ENCODE measurements around the gene CACNA1A. TPM values are rescaled to one million over a fixed set of nuclear protein-coding genes. Genes with fewer than 3 reads are reported as not detected.
"Not testable (repeated sequence)": the region's sequence is repeated elsewhere in the genome, so short reads cannot be mapped to it uniquely, and the experiment has no call there.

Gene CACNA1A
- polyA plus RNA-seq, 3 donors: 0.08 to 0.09 TPM; not detected in 1

GRCh38 chr19:13181747-13182388, 324.4 kb downstream of the CACNA1A start:
- no peaks in the 10 kb centered on the region for H3K27me3 Mint-ChIP-seq (ENCODE audit: low read depth in 3 of 3)
- peak overlapping the region in 3 of 7 donors; percentile 57 to 70 (median 63) for H3K27ac Mint-ChIP-seq
- no peaks in the 10 kb centered on the region for H3K9me3 ChIP-seq (replicated peaks in 1 of 2; ENCODE audit: control insufficient read depth in 1 of 2, insufficient read depth in 1 of 2, low read length in 2 of 2)
- 12% methylated on average over 7 of the region's 16 CpGs for WGBS (ENCODE audit: insufficient coverage)
- H3K36me3 ChIP-seq (replicated peaks in 1 of 2; ENCODE audit: control insufficient read depth in 1 of 2, insufficient read depth in 2 of 2, low read length in 2 of 2): no peaks in the 10 kb centered on the region
- H3K79me2 ChIP-seq (ENCODE audit: insufficient read depth, low read length): no peaks in the 10 kb centered on the region
- no peak for TF ChIP-seq CTCF (IDR thresholded peaks at IDR 0.05)
- H3K9me3 Mint-ChIP-seq: peaks cover 0 to 5% (median 0%) of the 10 kb centered on the region in 7 donors
- no peak overlapping the region for H3K4me3 Mint-ChIP-seq
- H3K9ac ChIP-seq (ENCODE audit: insufficient read depth, low read length, poor library complexity, severe bottlenecking): peak overlapping the region; percentile 15
- no peak overlapping the region for H3K4me2 ChIP-seq (replicated peaks; ENCODE audit: extremely low read depth, low read length, poor library complexity, severe bottlenecking)
- H3K36me3 Mint-ChIP-seq: no peaks in the 10 kb centered on the region
- H2AFZ ChIP-seq (ENCODE audit: insufficient read depth, low read depth, low read length, poor library complexity, severe bottlenecking): peak overlapping the region; percentile 77
- H4K20me1 ChIP-seq (ENCODE audit: insufficient read depth, low read length): no peaks in the 10 kb centered on the region
- H3K4me3 ChIP-seq (replicated peaks in 1 of 3; ENCODE audit: low read depth in 2 of 3, low read length in 3 of 3): no peak overlapping the region
- H3K4me1 ChIP-seq (ENCODE audit: control insufficient read depth in 1 of 2, insufficient read depth in 2 of 2, low read length in 2 of 2): peaks cover 6 to 8% of the 10 kb centered on the region in 2 donors
- peaks cover 7% of the 10 kb centered on the region for H3K4me1 Mint-ChIP-seq
- intact Hi-C loops (cut with micrococcal nuclease): no loop called here
- no peaks in the 10 kb centered on the region for H3K27me3 ChIP-seq (ENCODE audit: control insufficient read depth in 2 of 2, insufficient read depth in 2 of 2, low read length in 2 of 2)
- peak overlapping the region in 1 of 2 donors; percentile 5 for H3K27ac ChIP-seq (ENCODE audit: low read depth in 1 of 2, low read length in 2 of 2)
- DNase-seq: peak in 1 of 3 donors; percentile 16

- H2AFZ ChIP-seq (ENCODE audit: insufficient read depth, low read depth, low read length, poor library complexity, severe bottlenecking); H4K20me1 ChIP-seq (ENCODE audit: insufficient read depth, low read length); H3K36me3 ChIP-seq (replicated peaks in 1 of 2; ENCODE audit: control insufficient read depth in 1 of 2, insufficient read depth in 2 of 2, low read length in 2 of 2); H3K27ac Mint-ChIP-seq; H3K9ac ChIP-seq (ENCODE audit: insufficient read depth, low read length, poor library complexity, severe bottlenecking); H3K4me3 ChIP-seq (replicated peaks in 1 of 3; ENCODE audit: low read depth in 2 of 3, low read length in 3 of 3); H3K4me2 ChIP-seq (replicated peaks; ENCODE audit: extremely low read depth, low read length, poor library complexity, severe bottlenecking); H3K27me3 Mint-ChIP-seq (ENCODE audit: low read depth in 3 of 3); H3K36me3 Mint-ChIP-seq; H3K9me3 ChIP-seq (replicated peaks in 1 of 2; ENCODE audit: control insufficient read depth in 1 of 2, insufficient read depth in 1 of 2, low read length in 2 of 2); H3K9me3 Mint-ChIP-seq; H3K79me2 ChIP-seq (ENCODE audit: insufficient read depth, low read length); intact Hi-C loops (cut with micrococcal nuclease); H3K27me3 ChIP-seq (ENCODE audit: control insufficient read depth in 2 of 2, insufficient read depth in 2 of 2, low read length in 2 of 2); H3K27ac ChIP-seq (ENCODE audit: low read depth in 1 of 2, low read length in 2 of 2); H3K4me3 Mint-ChIP-seq; DNase-seq: not testable (repeated sequence)
- H3K4me1 Mint-ChIP-seq: peaks cover 12% of the 10 kb centered on the region
- WGBS (ENCODE audit: insufficient coverage): 97% methylated on average over 7 of the region's 10 CpGs
- H3K4me1 ChIP-seq (ENCODE audit: control insufficient read depth in 1 of 2, insufficient read depth in 2 of 2, low read length in 2 of 2): peaks cover 9 to 11% of the 10 kb centered on the region in 2 donors
These were observed 328.0 kb downstream of the CACNA1A start for GRCh38 chr19:13178291-13178690.

- H3K9me3 ChIP-seq (replicated peaks in 1 of 2; ENCODE audit: control insufficient read depth in 1 of 2, insufficient read depth in 1 of 2, low read length in 2 of 2); H3K4me3 Mint-ChIP-seq; H3K27ac ChIP-seq (ENCODE audit: low read depth in 1 of 2, low read length in 2 of 2); H3K27ac Mint-ChIP-seq; DNase-seq; H3K36me3 Mint-ChIP-seq; H3K27me3 Mint-ChIP-seq (ENCODE audit: low read depth in 3 of 3); H3K27me3 ChIP-seq (ENCODE audit: control insufficient read depth in 2 of 2, insufficient read depth in 2 of 2, low read length in 2 of 2); H3K79me2 ChIP-seq (ENCODE audit: insufficient read depth, low read length); H3K9ac ChIP-seq (ENCODE audit: insufficient read depth, low read length, poor library complexity, severe bottlenecking); H3K36me3 ChIP-seq (replicated peaks in 1 of 2; ENCODE audit: control insufficient read depth in 1 of 2, insufficient read depth in 2 of 2, low read length in 2 of 2); H4K20me1 ChIP-seq (ENCODE audit: insufficient read depth, low read length); intact Hi-C loops (cut with micrococcal nuclease); H3K4me3 ChIP-seq (replicated peaks in 1 of 3; ENCODE audit: low read depth in 2 of 3, low read length in 3 of 3); H3K9me3 Mint-ChIP-seq; H2AFZ ChIP-seq (ENCODE audit: insufficient read depth, low read depth, low read length, poor library complexity, severe bottlenecking); H3K4me2 ChIP-seq (replicated peaks; ENCODE audit: extremely low read depth, low read length, poor library complexity, severe bottlenecking): not testable (repeated sequence)
- WGBS (ENCODE audit: insufficient coverage): no CpG with 5 or more reads among the region's 5 CpGs
- peaks cover 19% of the 10 kb centered on the region for H3K4me1 Mint-ChIP-seq
- H3K4me1 ChIP-seq (ENCODE audit: control insufficient read depth in 1 of 2, insufficient read depth in 2 of 2, low read length in 2 of 2): peaks cover 16 to 18% of the 10 kb centered on the region in 2 donors
These were observed 328.7 kb downstream of the CACNA1A start for GRCh38 chr19:13177584-13177983.

Data from CD14-positive monocyte (primary cell).